ENCODE results near the gene TLE5.
"Not testable (repeated sequence)": the region's sequence is repeated elsewhere in the genome, so short reads cannot be mapped to it uniquely, and the experiment has no call there.

Gene TLE5

DNA sequence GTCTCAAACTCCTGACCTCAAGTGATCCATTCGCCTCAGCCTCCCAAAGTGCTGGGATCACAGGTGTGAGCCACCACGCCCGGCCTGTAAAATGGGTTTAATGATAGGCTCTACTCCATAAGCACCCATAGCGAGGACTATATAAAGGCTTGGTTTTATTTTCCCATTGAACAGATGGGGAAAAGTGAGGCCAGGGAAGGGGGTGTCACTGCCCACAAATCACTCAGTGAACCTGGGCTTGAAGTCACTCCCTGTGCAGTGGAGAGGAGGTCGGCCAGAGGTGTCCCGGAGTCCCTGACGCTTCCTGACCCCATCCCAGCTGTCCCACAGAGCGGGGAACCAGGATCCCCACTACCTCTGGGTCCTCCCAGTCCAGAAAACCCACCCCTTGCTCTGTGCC, 48.2 kb downstream of the TLE5 start:
- intact Hi-C loops (cut with DNase I), result no loop called here
- DNase-seq, result no peak

DNA sequence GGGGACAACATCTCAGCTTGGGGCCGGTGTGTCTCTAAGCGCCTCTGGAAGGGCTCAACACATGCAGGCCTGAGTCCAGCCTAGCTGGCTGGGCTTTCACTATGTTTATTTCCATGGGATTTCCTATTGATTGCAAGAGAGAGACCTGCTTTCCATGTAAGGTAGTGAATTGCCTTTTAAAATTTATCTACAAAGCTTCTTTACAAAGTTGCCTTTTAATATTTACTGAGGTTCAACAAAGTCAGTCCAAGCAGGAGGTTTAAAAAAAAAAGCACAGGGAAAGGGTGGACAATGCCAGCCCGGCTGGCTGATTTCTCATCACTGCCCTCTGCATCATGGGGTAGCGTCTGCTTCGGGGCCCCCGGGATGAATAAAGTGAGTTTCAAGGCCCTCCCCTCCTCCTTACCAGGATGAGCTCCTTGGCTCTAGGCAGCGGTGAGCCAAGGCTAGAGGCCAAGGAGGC, 49.0 kb downstream of the TLE5 start:
- DNase-seq, result no peak
- intact Hi-C loops (cut with DNase I), result no loop called here

- intact Hi-C loops (cut with DNase I), result no loop called here
- DNase-seq, result no peak
Observed at GRCh38 chr19:3012621-3013262, 49.6 kb downstream of the TLE5 start.

GRCh38 chr19:3012059-3012458, 50.2 kb downstream of the TLE5 start:
- DNase-seq; intact Hi-C loops (cut with DNase I): not testable (repeated sequence)

GRCh38 chr19:3010871-3011270, 51.4 kb downstream of the TLE5 start:
- DNase-seq, result no peak
- intact Hi-C loops (cut with DNase I), result no loop called here

- intact Hi-C loops (cut with DNase I), result no loop called here
- no peak for DNase-seq
Observed at GRCh38 chr19:3008994-3009393, 53.3 kb downstream of the TLE5 start.

GRCh38 chr19:3007975-3008374, 54.3 kb downstream of the TLE5 start:
- DNase-seq, result no peak
- intact Hi-C loops (cut with DNase I), result no loop called here

GRCh38 chr19:3006075-3006767, 56.1 kb downstream of the TLE5 start:
- intact Hi-C loops (cut with DNase I), result no loop called here
- no peak for DNase-seq

DNA sequence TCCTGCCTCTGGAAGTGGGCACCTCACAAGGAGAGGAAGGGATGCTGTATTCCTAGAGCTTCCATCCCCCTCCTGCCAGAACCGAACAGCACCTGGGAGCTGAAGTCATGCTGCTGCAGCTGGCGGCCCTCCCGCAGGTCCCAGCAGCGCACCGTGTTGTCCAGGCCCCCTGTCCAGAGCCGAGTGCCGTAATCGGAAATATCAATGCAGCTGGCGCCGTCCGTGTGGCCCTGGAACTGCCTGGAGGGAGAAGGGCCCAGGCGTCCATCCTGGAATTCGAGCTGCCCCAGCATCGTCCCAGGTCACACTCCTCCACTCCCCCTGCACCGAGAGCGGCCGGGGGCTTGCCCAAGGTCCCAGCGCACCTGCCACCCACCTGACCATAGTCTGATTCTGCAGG, 57.0 kb downstream of the TLE5 start:
- DNase-seq, result no peak
- intact Hi-C loops (cut with DNase I), result no loop called here

GRCh38 chr19:3004522-3004921, 57.8 kb downstream of the TLE5 start:
- no peak for DNase-seq
- intact Hi-C loops (cut with DNase I), result no loop called here

DNA sequence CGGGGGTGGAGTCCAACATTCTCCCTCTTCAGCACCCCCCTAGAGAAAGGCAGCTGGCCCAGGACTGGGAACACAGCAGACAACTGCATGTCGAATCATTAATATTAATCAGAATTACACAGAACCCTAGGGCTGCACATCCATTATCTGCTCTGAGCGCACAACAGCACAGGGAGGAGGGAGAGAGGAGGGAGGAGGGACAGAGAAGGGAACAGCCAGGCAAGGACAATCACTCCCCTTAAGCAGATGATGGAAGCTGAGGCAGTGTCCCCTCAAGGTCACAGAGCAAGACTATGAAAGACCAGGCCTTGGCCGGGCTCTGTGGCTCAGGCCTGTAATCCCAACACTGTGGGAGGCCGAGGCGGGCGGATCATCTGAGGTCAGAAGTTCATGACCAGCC, 59.2 kb downstream of the TLE5 start:
- intact Hi-C loops (cut with DNase I), result no loop called here
- DNase-seq, result no peak
